Left lung (tissue), 10 donors: ENCODE results near the gene AGMO. TPM values are rescaled to one million over a fixed set of nuclear protein-coding genes. Genes with fewer than 3 reads are reported as not detected.
A peak's percentile ranks its signal among the peaks of the same experiment; 100 is the strongest.

Experiments used
- ATAC-seq: fragments of 200-7000 bp; cut with Tn5 transposase; one replicate; pipeline ENCODE4 v1.9.1; 2020; ENCODE audit warnings: moderate library complexity
- DNase-seq, 4 donors: peaks; one replicate each; pipeline ENCODE4 v3.0.0-alpha.2; 2013 to 2020
- H3K27ac ChIP-seq, 2 donors: fragments of 200-600 bp; sonication (generic) in 1 of 2; one replicate each; pipeline versions ENCODE4 v1.5.0 to v1.8.0; 2020 to 2021
- H3K27me3 ChIP-seq, 2 donors: fragments of 200-600 bp; sonication (generic) in 1 of 2; one replicate each; pipeline versions ENCODE4 v1.5.0 to v1.8.0; 2020 to 2021
- H3K36me3 ChIP-seq, 2 donors: fragments of 200-600 bp; sonication (generic) in 1 of 2; one replicate each; pipeline versions ENCODE4 v1.5.0 to v1.8.0; 2020 to 2021
- H3K4me1 ChIP-seq, 2 donors: fragments of 200-600 bp; one replicate each; pipeline ENCODE4 v1.8.0; 2021
- H3K4me3 ChIP-seq, 2 donors: fragments of 200-600 bp; sonication (generic) in 1 of 2; one replicate each; pipeline versions ENCODE4 v1.5.0 to v1.8.0; 2020 to 2021; ENCODE audit warnings: mild to moderate bottlenecking in 1 of 2
- H3K9me3 ChIP-seq, 2 donors: fragments of 200-600 bp; sonication (generic) in 1 of 2; one replicate each; pipeline versions ENCODE4 v1.5.0 to v1.8.0; 2020 to 2021
- intact Hi-C, 2 donors: fragments of 100-400 bp; cut with DNase I; formaldehyde crosslinking; loops; one replicate each; pipeline versions ENCODE4 v1.11.2 to v1.14.2; 2022
- polyA plus RNA-seq, 6 donors: library from polyadenylated mRNA; unstranded; fragments of 120-200 nt; gene quantifications; one replicate each; pipeline ENCODE4 v1.2.1, GENCODE V29; 2013; ENCODE audit not compliant: insufficient read length in 6 of 6
- total RNA-seq, 2 donors: library from RNA; stranded (reverse); fragmentation: NEBNext Ultra II Directional; extraction: Animal tissue kit (Norgen Biotek cat#: 25700); gene quantifications; one replicate each; pipeline ENCODE4 v1.2.1, GENCODE V29; 2021
- TF ChIP-seq, protein P1 (sequence below), 2 donors: fragments of 200-600 bp; sonication (generic) in 1 of 2; IDR thresholded peaks; one replicate each; pipeline versions ENCODE4 v1.5.0 to v1.8.0; 2021; ENCODE audit warnings: antibody characterized with exemption in 2 of 2
- donor health status: DM: no; HTN: yes; CAD: no.
- donor health status: DM: no; HTN: no; CAD: no.

Gene AGMO
- total and polyA plus RNA-seq, 8 donors = 0.32 to 0.85 (median 0.42) TPM

- intact Hi-C loops = no loop called here
- Histone ChIP-seq H3K4me3 (no peak overlapping the region), H3K36me3 (no peaks in the 10 kb centered on the region), H3K27ac (no peak overlapping the region), H3K27me3 (no peaks in the 10 kb centered on the region), H3K4me1 (no peaks in the 10 kb centered on the region), H3K9me3 (no peaks in the 10 kb centered on the region)
- ATAC-seq (no peak), DNase-seq (no peak)
- TF ChIP-seq, protein P1, sequence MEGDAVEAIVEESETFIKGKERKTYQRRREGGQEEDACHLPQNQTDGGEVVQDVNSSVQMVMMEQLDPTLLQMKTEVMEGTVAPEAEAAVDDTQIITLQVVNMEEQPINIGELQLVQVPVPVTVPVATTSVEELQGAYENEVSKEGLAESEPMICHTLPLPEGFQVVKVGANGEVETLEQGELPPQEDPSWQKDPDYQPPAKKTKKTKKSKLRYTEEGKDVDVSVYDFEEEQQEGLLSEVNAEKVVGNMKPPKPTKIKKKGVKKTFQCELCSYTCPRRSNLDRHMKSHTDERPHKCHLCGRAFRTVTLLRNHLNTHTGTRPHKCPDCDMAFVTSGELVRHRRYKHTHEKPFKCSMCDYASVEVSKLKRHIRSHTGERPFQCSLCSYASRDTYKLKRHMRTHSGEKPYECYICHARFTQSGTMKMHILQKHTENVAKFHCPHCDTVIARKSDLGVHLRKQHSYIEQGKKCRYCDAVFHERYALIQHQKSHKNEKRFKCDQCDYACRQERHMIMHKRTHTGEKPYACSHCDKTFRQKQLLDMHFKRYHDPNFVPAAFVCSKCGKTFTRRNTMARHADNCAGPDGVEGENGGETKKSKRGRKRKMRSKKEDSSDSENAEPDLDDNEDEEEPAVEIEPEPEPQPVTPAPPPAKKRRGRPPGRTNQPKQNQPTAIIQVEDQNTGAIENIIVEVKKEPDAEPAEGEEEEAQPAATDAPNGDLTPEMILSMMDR (IDR thresholded peaks at IDR 0.05) = no peak
Observed at GRCh38 chr7:15557686-15558085, 4.1 kb downstream of the AGMO start.

- DNase-seq (no peak), ATAC-seq (no peak)
- intact Hi-C loops = no loop called here
- Histone ChIP-seq H3K36me3 (no peaks in the 10 kb centered on the region), H3K27ac (no peak overlapping the region), H3K4me1 (no peaks in the 10 kb centered on the region), H3K9me3 (no peaks in the 10 kb centered on the region), H3K4me3 (no peak overlapping the region), H3K27me3 (no peaks in the 10 kb centered on the region)
- TF ChIP-seq, protein P1 (IDR thresholded peaks at IDR 0.05) = no peak
Observed at GRCh38 chr7:15557186-15557585, 4.6 kb downstream of the AGMO start.

- intact Hi-C loops = no loop called here
- ATAC-seq (no peak), DNase-seq (no peak)
- Histone ChIP-seq H3K9me3 (no peaks in the 10 kb centered on the region), H3K36me3 (no peaks in the 10 kb centered on the region), H3K27me3 (no peaks in the 10 kb centered on the region), H3K4me3 (no peak overlapping the region), H3K4me1 (no peaks in the 10 kb centered on the region), H3K27ac (no peak overlapping the region)
- TF ChIP-seq, protein P1 (IDR thresholded peaks at IDR 0.05) = no peak
Observed at GRCh38 chr7:15556339-15557105, 5.3 kb downstream of the AGMO start.

DNA sequence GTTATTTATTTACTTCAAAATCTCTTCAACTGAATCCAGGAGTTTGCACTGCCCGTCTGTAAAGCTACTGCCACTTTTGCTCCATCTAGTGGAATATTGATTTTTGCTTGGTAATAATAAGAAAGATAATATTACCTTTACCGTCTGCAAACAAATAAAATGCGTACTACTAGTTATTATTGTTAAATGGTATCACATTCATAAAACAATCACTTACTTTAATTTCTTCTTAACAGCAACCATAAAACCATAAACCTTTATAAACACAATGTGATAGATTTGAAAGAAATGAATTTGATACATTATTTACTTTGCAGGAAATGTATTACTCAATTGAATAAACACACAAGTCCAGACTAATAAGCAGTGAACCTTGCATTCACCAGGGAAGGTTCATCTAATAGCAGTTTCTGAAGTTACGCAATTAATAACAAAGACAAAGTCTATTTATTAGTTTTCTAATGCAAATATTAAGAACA is 6.4 kb downstream of the AGMO start:
- TF ChIP-seq, protein P1 (IDR thresholded peaks at IDR 0.05) = no peak
- Histone ChIP-seq H3K4me3 (no peak overlapping the region), H3K27ac (no peak overlapping the region), H3K4me1 (no peaks in the 10 kb centered on the region), H3K36me3 (no peaks in the 10 kb centered on the region), H3K27me3 (no peaks in the 10 kb centered on the region), H3K9me3 (no peaks in the 10 kb centered on the region)
- DNase-seq (peak in 1 of 4 donors; percentile 9), ATAC-seq (no peak)
- intact Hi-C loops = no loop called here

GRCh38 chr7:15554744-15555143 is 7.1 kb downstream of the AGMO start:
- no peak for ATAC-seq
- Histone ChIP-seq H3K4me1 (no peaks in the 10 kb centered on the region), H3K27me3 (no peaks in the 10 kb centered on the region), H3K27ac (no peak overlapping the region), H3K4me3 (no peak overlapping the region), H3K9me3 (no peaks in the 10 kb centered on the region), H3K36me3 (no peaks in the 10 kb centered on the region)
- no peak for DNase-seq
- intact Hi-C loops = no loop called here
- TF ChIP-seq, protein P1 (IDR thresholded peaks at IDR 0.05) = no peak
